Islet of Langerhans (tissue), 1 donor: ENCODE results near the gene LMX1B.

ENCODE experiments used
- FAIRE-seq: peaks from one replicate; lab custom pipeline; 2011; peaks lifted over from hg19 to GRCh38; lab: Jason Lieb, UNC

The LMX1B gene

GRCh38 chr9:126681336-126681735 lies 67.6 kb downstream of the LMX1B start:
- no peak for FAIRE-seq

- FAIRE-seq = no peak
Observed at GRCh38 chr9:126682113-126682810, 68.5 kb downstream of the LMX1B start.

- no peak for FAIRE-seq
Observed at GRCh38 chr9:126682928-126683697, 69.4 kb downstream of the LMX1B start.

- FAIRE-seq = no peak
Observed at GRCh38 chr9:126683698-126684044, 69.9 kb downstream of the LMX1B start.

- FAIRE-seq = no peak
Observed at GRCh38 chr9:126684345-126684744, 70.6 kb downstream of the LMX1B start.

- FAIRE-seq = no peak
Observed at GRCh38 chr9:126684965-126685465, 71.3 kb downstream of the LMX1B start.

- no peak for FAIRE-seq
Observed at GRCh38 chr9:126687930-126688461, 74.3 kb downstream of the LMX1B start.

- no peak for FAIRE-seq
Observed at GRCh38 chr9:126688617-126689016, 74.9 kb downstream of the LMX1B start.

GRCh38 chr9:126689027-126689825 lies 75.5 kb downstream of the LMX1B start:
- FAIRE-seq = no peak

- no peak for FAIRE-seq
Observed at GRCh38 chr9:126690431-126691051, 76.8 kb downstream of the LMX1B start.

GRCh38 chr9:126692041-126692758 lies 78.5 kb downstream of the LMX1B start:
- FAIRE-seq = no peak

GRCh38 chr9:126692759-126693427 lies 79.2 kb downstream of the LMX1B start:
- no peak for FAIRE-seq

GRCh38 chr9:126693428-126693944 lies 79.8 kb downstream of the LMX1B start:
- no peak for FAIRE-seq

- no peak for FAIRE-seq
Observed at GRCh38 chr9:126694206-126695081, 80.7 kb downstream of the LMX1B start.

- no peak for FAIRE-seq
Observed at GRCh38 chr9:126695186-126695585, 81.5 kb downstream of the LMX1B start.

GRCh38 chr9:126695701-126696400 lies 82.1 kb downstream of the LMX1B start:
- FAIRE-seq = no peak

- no peak for FAIRE-seq
Observed at GRCh38 chr9:126696401-126697145, 82.8 kb downstream of the LMX1B start.

GRCh38 chr9:126697330-126697729 lies 83.6 kb downstream of the LMX1B start:
- no peak for FAIRE-seq
